Type B pancreatic cell (in vitro differentiated cells): Measurements from ENCODE around the gene PLPP4. TPM values are rescaled to one million over a fixed set of nuclear protein-coding genes. Genes with fewer than 3 reads are reported as not detected.
A peak's percentile ranks its signal among the peaks of the same experiment; 100 is the strongest.
"Not testable (repeated sequence)": the region's sequence is repeated elsewhere in the genome, so short reads cannot be mapped to it uniquely, and the experiment has no call there.

Source experiments
- DNase-seq: peaks from one replicate; pipeline ENCODE4 v3.0.0; 2021; ENCODE audit warnings: mixed read lengths; ENCODE audit not compliant: unreplicated experiment; ENCODE audit errors: extremely low spot score
- H3K27ac Mint-ChIP-seq: 2 replicates; pipeline ENCODE4 v1.8.0; 2021; ENCODE audit warnings: mild to moderate bottlenecking, mixed read lengths
- H3K27me3 Mint-ChIP-seq: 2 replicates; pipeline ENCODE4 v1.8.0; 2021; ENCODE audit warnings: mixed read lengths
- H3K36me3 Mint-ChIP-seq: 2 replicates; pipeline ENCODE4 v1.8.0; 2021; ENCODE audit warnings: mixed read lengths
- H3K4me1 Mint-ChIP-seq: one replicate; pipeline ENCODE4 v1.8.0; 2021; ENCODE audit warnings: mixed read lengths; ENCODE audit not compliant: unreplicated experiment
- H3K4me3 Mint-ChIP-seq: 2 replicates; pipeline ENCODE4 v1.8.0; 2021; ENCODE audit warnings: mild to moderate bottlenecking, mixed read lengths
- H3K9me3 Mint-ChIP-seq: 2 replicates; pipeline ENCODE4 v1.8.0; 2021; ENCODE audit warnings: mixed read lengths
- CTCF ChIP-seq: fragments of 200-600 bp; sonication (generic); conservative IDR thresholded peaks from 2 replicates; pipeline ENCODE4 v1.5.0; 2021; ENCODE audit warnings: antibody characterized with exemption, mild to moderate bottlenecking
- total RNA-seq: library from RNA; stranded (reverse); gene quantifications from 2 replicates; pipeline ENCODE4 v1.2.1, GENCODE V29; 2021; ENCODE audit warnings: low replicate concordance

Gene PLPP4
- total RNA-seq, 1 donor from 2014 or later, result 4.4 TPM

- DNase-seq, result no peak
- Mint-ChIP-seq H3K27me3 (peaks cover 15% of the 10 kb centered on the region), H3K36me3 (no peaks in the 10 kb centered on the region), H3K4me1 (no peaks in the 10 kb centered on the region), H3K4me3 (no peak overlapping the region), H3K27ac (no peak overlapping the region), H3K9me3 (no peaks in the 10 kb centered on the region)
- no peak for TF ChIP-seq CTCF
Observed at GRCh38 chr10:120493411-120494312, 36.6 kb downstream of the PLPP4 start.

- Mint-ChIP-seq H3K4me1 (no peaks in the 10 kb centered on the region), H3K36me3 (no peaks in the 10 kb centered on the region), H3K27ac (no peak overlapping the region), H3K4me3 (no peak overlapping the region), H3K27me3 (peaks cover 9% of the 10 kb centered on the region), H3K9me3 (no peaks in the 10 kb centered on the region)
- no peak for DNase-seq
- no peak for TF ChIP-seq CTCF
Observed at GRCh38 chr10:120494313-120494710, 37.3 kb downstream of the PLPP4 start.

GRCh38 chr10:120495226-120496009 is 38.4 kb downstream of the PLPP4 start:
- H3K4me3 Mint-ChIP-seq, result no peak overlapping the region
- no peak for TF ChIP-seq CTCF
- H3K27me3 Mint-ChIP-seq, result peaks cover 14% of the 10 kb centered on the region
- H3K27ac Mint-ChIP-seq, result no peak overlapping the region
- no peaks in the 10 kb centered on the region for H3K9me3 Mint-ChIP-seq
- H3K36me3 Mint-ChIP-seq, result no peaks in the 10 kb centered on the region
- DNase-seq, result peak; percentile 8
- no peaks in the 10 kb centered on the region for H3K4me1 Mint-ChIP-seq

GRCh38 chr10:120499883-120500282 is 42.9 kb downstream of the PLPP4 start:
- TF ChIP-seq CTCF, result no peak
- H3K4me3 Mint-ChIP-seq, result no peak overlapping the region
- H3K27ac Mint-ChIP-seq, result no peak overlapping the region
- H3K4me1 Mint-ChIP-seq, result no peaks in the 10 kb centered on the region
- no peaks in the 10 kb centered on the region for H3K36me3 Mint-ChIP-seq
- no peak for DNase-seq
- H3K27me3 Mint-ChIP-seq, result peaks cover 14% of the 10 kb centered on the region
- H3K9me3 Mint-ChIP-seq, result no peaks in the 10 kb centered on the region

- H3K9me3 Mint-ChIP-seq, result no peaks in the 10 kb centered on the region
- no peak overlapping the region for H3K27ac Mint-ChIP-seq
- H3K36me3 Mint-ChIP-seq, result no peaks in the 10 kb centered on the region
- no peaks in the 10 kb centered on the region for H3K4me1 Mint-ChIP-seq
- H3K4me3 Mint-ChIP-seq, result no peak overlapping the region
- TF ChIP-seq CTCF, result no peak
- H3K27me3 Mint-ChIP-seq, result peaks cover 10% of the 10 kb centered on the region
- DNase-seq, result no peak
Observed at GRCh38 chr10:120503689-120504088, 46.7 kb downstream of the PLPP4 start.

- Mint-ChIP-seq H3K27ac (peak overlapping the region; percentile 29), H3K27me3 (peaks cover 10% of the 10 kb centered on the region)
- DNase-seq, H3K36me3 Mint-ChIP-seq, H3K4me3 Mint-ChIP-seq, H3K9me3 Mint-ChIP-seq, H3K4me1 Mint-ChIP-seq: not testable (repeated sequence)
Observed at GRCh38 chr10:120504227-120504626, 47.2 kb downstream of the PLPP4 start.
